HepG2 (cell line): ENCODE measurements around the gene TTLL6. TPM values are rescaled to one million over a fixed set of nuclear protein-coding genes. Genes with fewer than 3 reads are reported as not detected.

Experiments
- ASH2L ChIP-seq: fragments of 300-600, 200-600 bp; sonication (generic); IDR thresholded peaks from 2 replicates; pipeline ENCODE4 v1.7.0; 2017; ENCODE audit warnings: low read depth, mild to moderate bottlenecking, moderate library complexity, mixed read lengths, low read length; ENCODE audit not compliant: insufficient read length
- ATF1 ChIP-seq: IDR thresholded peaks from 2 replicates; pipeline ENCODE4 v1.6.1; 2016; ENCODE audit warnings: mild to moderate bottlenecking, control low read depth
- CEBPB ChIP-seq: IDR thresholded peaks from 2 replicates; pipeline ENCODE4 v1.6.1; 2011; ENCODE audit warnings: low read depth, low read length, improper control_type of control experiment, borderline replicate concordance
- CSRNP2 ChIP-seq: sonication (generic); formaldehyde crosslinking; conservative IDR thresholded peaks from 2 replicates; pipeline ENCODE4 v1.8.0; 2022; ENCODE audit warnings: low read depth, missing genetic modification reagents
- ESRRA ChIP-seq: sonication (generic); formaldehyde crosslinking; IDR thresholded peaks from 2 replicates; pipeline ENCODE4 v1.5.1; 2020; ENCODE audit warnings: mild to moderate bottlenecking, low read depth, missing genetic modification reagents
- GABPB1 ChIP-seq: IDR thresholded peaks from 2 replicates; pipeline ENCODE4 v1.6.1; 2016; ENCODE audit warnings: mild to moderate bottlenecking, missing genetic modification reagents, moderate library complexity, missing compliant biosample characterization
- HMG20B ChIP-seq: conservative IDR thresholded peaks from 2 replicates; pipeline ENCODE4 v1.6.1; 2016; ENCODE audit warnings: missing genetic modification reagents, missing compliant biosample characterization
- HMGA1 ChIP-seq: sonication (generic); formaldehyde crosslinking; conservative IDR thresholded peaks from 2 replicates; pipeline ENCODE4 v1.4.0; 2020; ENCODE audit warnings: missing genetic modification reagents
- IKZF4 ChIP-seq: sonication (generic); formaldehyde crosslinking; IDR thresholded peaks from 2 replicates; pipeline ENCODE4 v1.5.1; 2020; ENCODE audit warnings: borderline replicate concordance, mild to moderate bottlenecking, low read depth, missing genetic modification reagents; ENCODE audit errors: not compliant biosample characterization
- LBX2 ChIP-seq: sonication (generic); formaldehyde crosslinking; IDR thresholded peaks from 2 replicates; pipeline ENCODE4 v1.5.0; 2020; ENCODE audit warnings: missing genetic modification reagents, mild to moderate bottlenecking, borderline replicate concordance
- MAF1 ChIP-seq: sonication (generic); formaldehyde crosslinking; IDR thresholded peaks from 2 replicates; pipeline ENCODE4 v1.5.0; 2020; ENCODE audit warnings: missing genetic modification reagents, borderline replicate concordance
- MAX ChIP-seq: IDR thresholded peaks from 2 replicates; pipeline ENCODE4 v1.6.1; 2012; ENCODE audit warnings: inconsistent platforms
- MED13 ChIP-seq: sonication (generic); formaldehyde crosslinking; IDR thresholded peaks from 2 replicates; pipeline ENCODE4 v1.5.0; 2020; ENCODE audit warnings: missing genetic modification reagents
- NBN ChIP-seq: fragments of 450-650 bp; conservative IDR thresholded peaks from 2 replicates; pipeline ENCODE4 v1.6.1; 2017
- NFE2 ChIP-seq: sonication (generic); formaldehyde crosslinking; IDR thresholded peaks from 2 replicates; pipeline ENCODE4 v1.4.0; 2020; ENCODE audit warnings: missing genetic modification reagents
- NFIC ChIP-seq: IDR thresholded peaks from 2 replicates; pipeline ENCODE4 v1.6.1; 2012; ENCODE audit warnings: mild to moderate bottlenecking, low read length, inconsistent platforms
- PBX2 ChIP-seq: IDR thresholded peaks from 2 replicates; pipeline ENCODE4 v1.6.1; 2016; ENCODE audit warnings: control low read depth
- PHF20 ChIP-seq: sonication (generic); formaldehyde crosslinking; IDR thresholded peaks from 2 replicates; pipeline ENCODE4 v1.5.0; 2020; ENCODE audit warnings: mild to moderate bottlenecking, missing genetic modification reagents
- RXRB ChIP-seq: IDR thresholded peaks from 2 replicates; pipeline ENCODE4 v1.6.1; 2016; ENCODE audit warnings: borderline replicate concordance, missing genetic modification reagents, missing compliant biosample characterization
- TAF1 ChIP-seq: sonication (generic); formaldehyde crosslinking; IDR thresholded peaks from 2 replicates; pipeline ENCODE4 v1.4.0; 2020; ENCODE audit warnings: missing genetic modification reagents
- ZNF205 ChIP-seq: IDR thresholded peaks from 2 replicates; pipeline ENCODE4 v1.6.1; 2018; ENCODE audit warnings: missing biosample characterization, missing genetic modification reagents
- ZNF572 ChIP-seq: sonication (generic); formaldehyde crosslinking; IDR thresholded peaks from 2 replicates; pipeline ENCODE4 v1.5.1; 2020; ENCODE audit warnings: mild to moderate bottlenecking, missing genetic modification reagents
- ZNF770 ChIP-seq: sonication (generic); formaldehyde crosslinking; IDR thresholded peaks from 2 replicates; pipeline ENCODE4 v1.5.0; 2020; ENCODE audit warnings: mild to moderate bottlenecking, missing genetic modification reagents
- polyA plus RNA-seq, 8 experiments: library from polyadenylated mRNA; depleted of rRNA in 3 of 8; stranded (reverse) in 7 of 8; unstranded in 1 of 8; fragments of >200 nt; fragmentation: Illumina TruSeq in 4 of 8; extraction: Trizol in 4 of 8; gene quantifications; 2 replicates each; pipeline versions ENCODE4 v1.2.1 to v1.2.3, GENCODE V29; 2011 to 2016; ENCODE audit warnings: low read depth in 4 of 8, missing spikeins in 1 of 8, mixed read lengths in 1 of 8; ENCODE audit not compliant: insufficient read depth in 1 of 8
- total RNA-seq, 5 experiments: library from RNA; depleted of rRNA; stranded (reverse); fragments of >200 nt; fragmentation: Illumina TruSeq; extraction: Trizol; gene quantifications; 2 replicates each; pipeline ENCODE4 v1.2.3, GENCODE V29; 2016; ENCODE audit warnings: low read depth in 1 of 5

TTLL6 gene
- total and polyA plus RNA-seq, 2 of the 13 experiments (the other 11 are each of a cell fraction or from before 2014, with no cell fraction given): 0.04 to 0.08 TPM

GRCh38 chr17:48830840-48831548 lies 14.0 kb upstream of the TTLL6 start, which contains the start of gene CALCOCO2 (continued):
- TF ChIP-seq NFIC (no peak), ZNF572 (CRISPR knock-in tag) (peak; percentile 84), CEBPB (peak; percentile 96), ZNF205 (no peak), PBX2 (CRISPR knock-in tag) (no peak), ASH2L (peak; percentile 91), RXRB (CRISPR knock-in tag) (peak; percentile 48; the same call in 1 of the 2 replicates), NBN (no peak), MAX (peak; percentile 60; the same call in 1 of the 2 replicates), LBX2 (CRISPR knock-in tag) (peak; percentile 61; the same call in 1 of the 2 replicates), ZNF770 (peak; percentile 23; the same call in 1 of the 2 replicates), HMGA1 (CRISPR knock-in tag) (no peak), ATF1 (CRISPR knock-in tag) (peak; percentile 82), GABPB1 (CRISPR knock-in tag) (peak; percentile 87), CSRNP2 (CRISPR knock-in tag) (no peak), TAF1 (peak; percentile 75), IKZF4 (peak; percentile 46), MED13 (CRISPR knock-in tag) (no peak), MAF1 (CRISPR knock-in tag) (peak; percentile 26; the same call in 1 of the 2 replicates), HMG20B (CRISPR knock-in tag) (no peak), PHF20 (CRISPR knock-in tag) (peak; percentile 53; the same call in 1 of the 2 replicates), ESRRA (CRISPR knock-in tag) (0 out of 2 replicates have a peak, but pooled peaks have one; percentile 10), NFE2 (CRISPR knock-in tag) (no peak)
